HG03025 (cell line): ENCODE measurements around the gene ALG9.

ENCODE experiments used
- ATAC-seq: cut with Tn5 transposase; IDR thresholded peaks from one replicate; pipeline ENCODE4 v1.9.1; 2021; ENCODE audit warnings: mild to moderate bottlenecking, moderate library complexity; ENCODE audit not compliant: unreplicated experiment, low FRiP score

The ALG9 gene

GRCh38 chr11:111836721-111837120 lies 34.7 kb downstream of the ALG9 start:
- ATAC-seq: no peak

DNA sequence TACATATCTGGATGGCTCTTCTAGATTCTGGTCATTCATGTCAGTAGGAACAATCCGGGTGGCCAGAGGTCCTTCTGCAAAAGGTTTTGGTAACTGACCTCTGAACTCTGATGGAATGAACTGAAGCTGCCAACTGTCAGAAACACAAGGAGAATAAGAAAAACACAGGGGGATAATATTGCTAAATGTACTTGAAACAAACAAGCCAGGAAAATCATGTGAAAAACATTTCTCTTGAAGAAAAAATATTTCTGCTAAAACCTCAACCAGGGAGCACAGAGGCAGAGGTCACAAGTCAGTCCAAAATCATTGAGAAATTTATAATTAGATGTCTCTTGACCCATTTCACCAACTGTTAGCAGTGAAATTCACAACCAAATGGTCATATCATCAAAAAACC lies 35.2 kb downstream of the ALG9 start:
- no peak for ATAC-seq

DNA sequence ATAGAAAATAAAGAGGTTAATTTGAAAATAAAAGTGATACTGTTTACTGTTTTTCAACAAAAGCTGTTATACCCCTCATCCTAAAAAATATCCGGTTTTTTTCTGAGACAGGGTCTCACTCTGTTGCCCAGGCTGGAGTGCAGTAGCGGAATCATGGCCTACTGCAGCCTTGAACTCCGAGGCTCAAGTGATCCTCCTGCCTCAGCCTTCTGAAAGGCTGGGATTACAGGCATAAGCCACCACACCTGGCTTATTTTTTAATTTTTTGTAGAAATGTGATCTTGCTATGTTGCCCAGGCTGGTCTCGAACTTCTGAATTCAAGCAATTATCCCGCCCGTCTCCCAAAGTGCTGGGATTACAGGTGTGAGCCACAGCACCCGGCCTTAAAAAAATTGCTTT lies 35.7 kb downstream of the ALG9 start:
- no peak for ATAC-seq

DNA sequence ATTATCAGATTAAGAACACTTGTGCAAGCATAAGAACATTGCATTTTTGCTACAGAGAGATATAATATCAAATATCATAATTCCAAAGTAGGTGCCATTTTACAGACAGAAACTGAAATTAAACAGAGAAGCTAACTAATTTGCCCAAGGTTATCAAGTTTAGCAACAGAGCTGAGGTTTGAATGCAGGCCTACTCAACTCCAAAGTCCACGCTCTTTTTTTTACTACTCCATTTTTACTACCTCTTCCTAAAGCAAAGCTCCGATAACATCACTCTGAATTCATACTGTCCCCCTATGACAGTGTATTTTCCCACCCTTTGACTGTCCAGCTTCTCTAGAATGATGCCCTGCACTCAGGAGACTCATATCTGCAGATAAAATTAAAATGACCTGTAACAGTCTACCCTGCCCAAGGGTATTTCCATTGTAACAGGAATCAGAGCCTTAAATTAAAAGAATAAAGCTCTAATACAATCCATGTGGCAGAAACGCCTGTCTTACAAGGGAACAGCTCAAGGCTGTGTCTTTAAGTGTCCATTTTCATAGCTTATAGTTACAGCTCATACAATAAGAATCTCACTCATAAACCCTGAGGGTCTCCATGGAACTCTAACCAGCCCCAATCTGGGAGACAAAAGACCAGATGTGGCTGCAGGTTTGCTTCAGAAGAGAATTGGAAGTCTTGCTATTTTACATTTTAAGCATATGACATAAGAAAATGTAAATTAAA lies 36.8 kb downstream of the ALG9 start:
- ATAC-seq: no peak

GRCh38 chr11:111833524-111833923 lies 37.9 kb downstream of the ALG9 start:
- ATAC-seq: no peak

- ATAC-seq: no peak
Observed at GRCh38 chr11:111829185-111829968, 42.0 kb downstream of the ALG9 start.

- no peak for ATAC-seq
Observed at GRCh38 chr11:111826322-111826950, 44.9 kb downstream of the ALG9 start.

DNA sequence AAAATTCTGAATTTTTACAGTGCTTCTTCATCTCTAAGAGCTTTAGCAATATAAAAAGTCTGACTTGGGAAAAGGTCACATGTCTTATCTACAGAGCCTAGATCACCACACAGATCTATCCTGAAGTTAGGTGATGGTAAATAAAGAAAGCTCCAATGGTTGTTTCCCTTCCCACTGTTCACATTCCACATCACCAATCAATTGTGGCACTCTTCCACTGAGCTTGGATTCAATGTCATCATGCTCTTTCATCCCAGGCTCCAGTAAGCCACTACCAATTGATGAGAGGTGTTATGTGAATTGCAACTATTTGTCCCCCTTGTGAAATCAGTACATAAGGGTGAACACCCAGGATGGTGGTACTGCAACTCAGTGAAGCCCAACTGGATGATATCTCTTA lies 47.8 kb downstream of the ALG9 start:
- ATAC-seq: no peak

GRCh38 chr11:111823131-111823530 lies 48.2 kb downstream of the ALG9 start:
- ATAC-seq: no peak

DNA sequence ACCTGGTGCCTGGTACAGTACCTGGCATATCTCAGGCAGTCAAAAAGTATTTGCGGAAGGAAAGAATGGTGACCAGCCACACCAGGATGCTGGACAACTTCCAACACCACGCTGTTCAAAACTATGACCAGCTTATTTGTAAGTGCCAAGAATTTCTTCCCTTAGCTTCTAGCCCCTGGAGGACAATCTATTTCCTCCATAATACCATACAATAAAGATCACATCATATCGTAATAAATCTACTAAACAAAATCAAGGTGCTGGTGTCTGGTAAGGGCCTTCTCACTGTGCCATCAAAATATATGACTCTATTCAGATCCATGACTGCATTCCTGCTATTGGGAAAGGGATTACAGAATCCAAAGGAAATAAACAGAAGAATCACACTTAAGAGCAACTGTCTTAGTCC lies 51.5 kb downstream of the ALG9 start:
- no peak for ATAC-seq

DNA sequence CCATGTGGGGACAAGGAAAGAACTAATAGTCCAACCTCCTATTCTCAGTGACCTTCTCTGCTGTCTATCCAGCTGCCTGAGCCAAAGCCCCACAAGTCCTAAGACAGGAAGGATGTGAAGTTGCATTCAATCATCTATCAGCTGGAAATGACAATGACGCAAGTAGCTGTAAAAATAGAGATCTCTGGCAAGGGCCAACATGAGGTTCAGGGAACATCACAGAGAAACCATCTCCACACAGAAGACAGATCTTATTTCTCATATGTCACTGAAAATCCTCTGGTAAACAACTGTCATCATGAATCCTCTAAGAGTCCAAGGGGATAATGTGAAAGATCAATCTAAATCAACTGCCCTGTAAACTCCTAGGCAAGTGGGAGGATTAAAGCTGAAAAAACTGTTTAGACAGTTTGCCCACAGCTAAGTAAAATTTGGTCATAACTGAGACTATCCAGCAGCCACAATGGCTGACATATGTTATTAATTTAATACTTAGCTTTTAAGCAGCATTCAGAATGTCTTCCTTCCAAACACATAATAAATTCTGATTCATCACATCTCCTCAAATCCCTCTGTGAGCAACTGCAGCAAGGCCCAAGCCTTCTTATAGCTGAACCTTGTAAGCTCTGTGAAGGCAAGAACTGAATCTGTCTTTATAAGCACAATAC lies 52.1 kb downstream of the ALG9 start:
- ATAC-seq: no peak

GRCh38 chr11:111815489-111815888 lies 55.9 kb downstream of the ALG9 start:
- ATAC-seq: no peak

DNA sequence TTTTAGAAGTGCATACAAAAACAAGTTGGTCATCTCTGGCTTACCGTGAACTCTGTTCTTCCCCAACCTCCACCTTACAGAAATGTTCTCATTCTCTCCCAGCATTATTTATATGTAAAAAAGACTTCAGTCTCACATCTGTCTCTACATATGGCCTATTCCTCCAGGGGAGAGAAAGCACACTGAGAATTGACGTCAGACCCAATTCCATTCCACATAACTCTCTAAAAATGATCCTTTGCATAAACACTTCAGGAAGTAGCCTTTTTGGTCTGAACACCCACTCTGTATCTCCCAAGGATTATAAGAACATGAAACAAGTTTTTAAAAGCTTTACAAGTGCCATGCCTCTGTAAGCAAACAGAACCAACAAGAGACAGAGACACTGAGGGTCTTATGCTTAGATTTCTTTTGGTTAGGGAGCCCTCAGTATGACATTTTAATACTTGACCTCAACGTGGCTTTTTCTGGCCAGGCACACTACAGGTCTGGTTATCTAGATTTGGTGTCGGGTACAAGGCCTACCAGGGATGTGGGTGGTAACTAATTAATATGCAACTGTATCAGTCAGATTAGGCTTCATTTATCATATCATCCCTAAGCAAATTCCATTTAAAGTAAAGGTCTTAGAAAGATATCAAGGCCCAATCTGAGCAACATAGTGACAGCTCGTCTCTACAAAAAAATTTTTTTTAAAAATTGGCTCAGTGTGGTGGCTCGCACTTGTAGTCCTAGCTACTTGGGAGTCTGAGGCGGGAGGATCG lies 56.6 kb downstream of the ALG9 start:
- ATAC-seq: no peak

DNA sequence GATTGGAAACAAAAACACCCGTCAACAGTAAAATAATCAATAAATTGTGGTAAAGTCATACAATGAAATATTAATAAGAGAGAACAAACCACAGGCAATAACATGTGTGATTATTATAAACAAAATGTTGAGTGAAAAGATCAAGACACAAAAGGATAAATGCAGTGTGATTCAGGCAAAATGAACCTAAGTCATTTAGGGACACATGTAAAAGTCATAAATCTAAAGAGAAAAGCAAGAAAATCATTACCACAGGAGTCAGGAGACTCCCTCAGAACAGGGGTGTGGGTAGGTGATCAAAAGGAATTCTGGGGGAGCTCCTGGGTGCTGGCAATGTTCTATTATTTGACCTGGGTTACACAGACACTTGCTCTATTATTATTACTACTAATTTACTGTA lies 57.3 kb downstream of the ALG9 start:
- ATAC-seq: no peak

- no peak for ATAC-seq
Observed at GRCh38 chr11:111812211-111812610, 59.2 kb downstream of the ALG9 start.

DNA sequence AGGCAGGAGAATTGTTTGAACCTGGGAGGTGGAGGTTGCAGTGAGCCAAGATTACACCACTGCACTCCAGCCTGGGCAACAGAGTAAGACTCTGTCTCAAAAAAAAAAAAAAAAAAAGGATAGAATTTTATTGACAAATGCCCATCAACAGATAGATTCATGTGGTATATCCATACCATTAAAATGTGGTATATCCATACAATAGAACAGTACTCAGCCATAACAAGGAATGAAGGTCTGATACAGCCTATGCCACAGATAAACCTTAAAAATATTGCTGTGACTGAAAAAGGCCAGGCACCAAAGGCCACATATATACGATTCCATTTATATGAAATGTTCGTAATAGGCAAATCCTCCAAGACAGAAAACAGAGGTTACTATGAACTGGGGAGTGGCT lies 59.9 kb downstream of the ALG9 start:
- no peak for ATAC-seq

DNA sequence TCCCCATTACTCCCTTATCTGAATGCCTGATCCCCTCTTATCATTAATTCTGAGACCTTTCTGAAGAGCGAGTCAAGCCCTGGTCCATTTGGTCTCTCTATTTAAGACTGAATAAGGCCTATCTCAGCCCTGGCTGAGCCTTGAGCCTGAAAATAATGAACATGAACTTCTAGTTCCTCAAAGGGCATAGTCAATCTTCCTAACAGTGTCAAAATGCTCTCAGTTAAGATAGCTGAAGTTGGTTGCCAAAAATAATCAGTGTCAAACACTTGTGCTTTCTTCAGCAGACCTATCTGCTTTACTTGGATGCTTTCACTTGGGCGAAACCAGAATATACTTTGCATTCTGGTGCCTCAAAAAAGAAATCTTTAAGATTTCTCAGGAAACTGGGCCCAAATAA lies 62.5 kb downstream of the ALG9 start:
- no peak for ATAC-seq

GRCh38 chr11:111808063-111808588 lies 63.3 kb downstream of the ALG9 start:
- ATAC-seq: no peak

GRCh38 chr11:111807076-111807475 lies 64.3 kb downstream of the ALG9 start:
- ATAC-seq: no peak

GRCh38 chr11:111801135-111801534 lies 70.2 kb downstream of the ALG9 start:
- ATAC-seq: no peak
